Effector memory CD8-positive, alpha-beta T cell (primary cell): ENCODE measurements around the gene MTA1.
A peak's percentile ranks its signal among the peaks of the same experiment; 100 is the strongest.

Experiments
- ATAC-seq: fragments of 150-1000 bp; cut with Tn5 transposase; replicated peaks from 2 replicates; pipeline ENCODE4 v1.10.0; 2021; ENCODE audit warnings: mild to moderate bottlenecking, moderate library complexity
- DNase-seq, 3 experiments: peaks; one replicate each; pipeline ENCODE4 v3.0.0; 2021
- H3K27ac Mint-ChIP-seq, 2 donors: one replicate each; pipeline ENCODE4 v1.8.0; 2022; ENCODE audit warnings: mild to moderate bottlenecking in 2 of 2, mixed read lengths in 2 of 2, moderate library complexity in 2 of 2
- H3K27me3 Mint-ChIP-seq, 2 donors: one replicate each; pipeline ENCODE4 v1.8.0; 2022; ENCODE audit warnings: mixed read lengths in 2 of 2
- H3K36me3 Mint-ChIP-seq: one replicate; pipeline ENCODE4 v1.8.0; 2022; ENCODE audit warnings: mild to moderate bottlenecking, moderate library complexity, mixed read lengths; ENCODE audit not compliant: insufficient read depth
- H3K4me1 Mint-ChIP-seq, 2 donors: one replicate each; pipeline ENCODE4 v1.8.0; 2022; ENCODE audit warnings: low read depth in 2 of 2, mixed read lengths in 2 of 2
- H3K4me3 Mint-ChIP-seq, 2 donors: one replicate each; pipeline ENCODE4 v1.8.0; 2022; ENCODE audit warnings: mild to moderate bottlenecking in 2 of 2, mixed read lengths in 2 of 2, moderate library complexity in 2 of 2
- H3K9me3 Mint-ChIP-seq, 2 donors: one replicate each; pipeline ENCODE4 v1.8.0; 2022; ENCODE audit warnings: mixed read lengths in 2 of 2

The MTA1 gene

DNA sequence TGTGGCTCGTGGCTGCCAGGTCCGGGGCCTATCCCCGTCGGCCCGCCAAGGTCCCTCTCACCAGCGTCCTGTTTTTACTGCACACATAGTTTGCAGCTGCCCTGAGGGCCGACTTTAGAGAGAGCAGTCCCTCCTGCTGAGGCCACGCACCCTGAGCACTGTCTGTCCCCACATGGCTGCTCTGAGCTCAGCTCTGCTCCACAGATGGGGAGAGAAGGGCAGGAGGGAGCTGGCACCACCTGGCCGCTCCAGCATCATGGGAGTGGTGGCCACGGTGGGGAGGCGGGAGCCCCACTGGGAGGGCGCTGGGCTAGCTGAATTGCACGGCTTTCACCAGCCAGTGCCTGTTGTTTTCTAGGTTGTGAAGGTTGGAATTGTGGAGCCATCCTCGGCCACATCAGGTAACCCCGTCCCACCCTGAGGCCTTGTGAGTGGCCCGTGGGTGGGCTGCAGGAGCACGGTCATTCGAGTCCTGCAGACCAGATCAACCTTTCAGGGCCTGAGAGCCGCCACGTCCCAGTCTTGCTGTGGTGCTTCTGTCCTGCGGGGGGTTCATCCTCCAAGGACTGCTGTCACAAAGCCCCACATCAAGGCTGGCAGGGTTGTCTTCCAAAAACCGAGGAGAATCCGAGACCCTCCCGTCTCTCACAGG, 28.7 kb upstream of the MTA1 start:
- Mint-ChIP-seq H3K4me1 (no peaks in the 10 kb centered on the region), H3K27me3 (no peaks in the 10 kb centered on the region), H3K27ac (no peak overlapping the region), H3K4me3 (no peak overlapping the region), H3K36me3 (peaks cover 3% of the 10 kb centered on the region), H3K9me3 (no peaks in the 10 kb centered on the region)
- DNase-seq (no peak), ATAC-seq (no peak)

DNA sequence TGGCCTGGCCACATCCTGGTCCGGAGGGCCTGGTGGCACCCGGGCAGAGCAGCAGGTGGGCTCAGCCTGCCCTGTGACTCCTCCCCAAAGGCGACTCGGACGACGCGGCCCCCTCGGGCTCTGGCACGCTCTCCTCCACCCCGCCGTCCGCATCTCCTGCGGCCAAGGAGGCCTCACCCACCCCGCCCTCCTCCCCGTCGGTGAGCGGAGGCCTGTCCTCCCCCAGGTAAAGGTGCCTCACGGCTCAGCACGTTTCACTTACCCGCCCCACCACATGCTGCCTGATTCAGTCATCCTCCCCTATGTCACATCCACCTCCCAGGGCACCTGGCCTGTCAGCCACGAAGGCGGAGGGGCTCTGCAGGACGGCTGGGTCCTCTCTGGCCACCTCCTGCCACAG, 28.1 kb upstream of the MTA1 start:
- DNase-seq (no peak), ATAC-seq (no peak)
- H3K9me3 Mint-ChIP-seq: no peaks in the 10 kb centered on the region
- no peak overlapping the region for H3K27ac Mint-ChIP-seq
- H3K36me3 Mint-ChIP-seq: peaks cover 3% of the 10 kb centered on the region
- H3K4me1 Mint-ChIP-seq: no peaks in the 10 kb centered on the region
- no peaks in the 10 kb centered on the region for H3K27me3 Mint-ChIP-seq
- H3K4me3 Mint-ChIP-seq: no peak overlapping the region

DNA sequence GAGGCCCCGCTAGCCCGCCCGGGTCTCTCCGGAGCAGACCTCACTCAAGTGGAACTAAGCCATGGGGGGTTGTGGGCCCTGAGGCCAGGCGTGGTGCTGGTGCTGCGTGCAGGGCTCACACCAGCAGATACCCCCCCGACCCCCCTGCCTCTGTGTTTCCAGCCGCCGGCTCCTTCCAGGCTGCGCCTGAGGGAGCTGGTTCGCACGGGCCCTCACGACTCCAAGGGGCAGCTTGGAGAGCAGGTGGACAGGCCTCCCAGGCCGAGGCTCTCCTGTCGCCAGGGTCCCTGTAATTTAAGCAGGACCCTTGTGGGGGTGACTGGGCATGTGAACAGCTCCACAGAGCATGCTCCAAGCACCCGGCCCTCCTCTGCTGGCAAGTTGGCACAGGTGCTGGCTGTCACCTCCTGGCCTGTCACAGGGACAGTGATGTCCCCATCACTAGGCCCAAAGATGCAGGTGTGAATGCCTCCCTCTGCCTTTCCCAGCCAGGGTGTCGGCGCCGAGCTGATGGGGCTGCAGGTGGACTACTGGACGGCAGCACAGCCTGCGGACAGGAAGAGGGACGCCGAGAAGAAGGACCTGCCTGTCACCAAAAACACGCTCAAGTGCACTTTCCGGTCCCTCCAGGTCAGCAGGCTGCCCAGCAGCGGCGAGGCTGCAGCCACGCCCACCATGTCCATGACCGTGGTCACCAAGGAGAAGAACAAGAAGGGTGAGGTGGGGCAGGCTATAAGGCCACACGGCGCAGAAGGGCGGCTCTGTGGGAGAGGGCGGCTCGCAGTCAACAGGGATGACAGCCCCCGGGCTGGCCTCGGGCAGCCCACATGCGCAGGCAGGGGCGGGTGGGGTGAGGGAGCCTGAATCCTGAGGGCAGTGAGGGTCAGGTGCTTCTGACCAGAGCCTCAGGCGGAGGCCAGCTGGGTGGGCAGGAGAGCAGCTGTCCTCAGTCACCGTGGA, 27.2 kb upstream of the MTA1 start:
- no peaks in the 10 kb centered on the region for H3K9me3 Mint-ChIP-seq
- H3K27me3 Mint-ChIP-seq: no peaks in the 10 kb centered on the region
- H3K4me3 Mint-ChIP-seq: no peak overlapping the region
- H3K27ac Mint-ChIP-seq: no peak overlapping the region
- ATAC-seq (no peak), DNase-seq (no peak)
- H3K4me1 Mint-ChIP-seq: no peaks in the 10 kb centered on the region
- peaks cover 3% of the 10 kb centered on the region for H3K36me3 Mint-ChIP-seq

DNA sequence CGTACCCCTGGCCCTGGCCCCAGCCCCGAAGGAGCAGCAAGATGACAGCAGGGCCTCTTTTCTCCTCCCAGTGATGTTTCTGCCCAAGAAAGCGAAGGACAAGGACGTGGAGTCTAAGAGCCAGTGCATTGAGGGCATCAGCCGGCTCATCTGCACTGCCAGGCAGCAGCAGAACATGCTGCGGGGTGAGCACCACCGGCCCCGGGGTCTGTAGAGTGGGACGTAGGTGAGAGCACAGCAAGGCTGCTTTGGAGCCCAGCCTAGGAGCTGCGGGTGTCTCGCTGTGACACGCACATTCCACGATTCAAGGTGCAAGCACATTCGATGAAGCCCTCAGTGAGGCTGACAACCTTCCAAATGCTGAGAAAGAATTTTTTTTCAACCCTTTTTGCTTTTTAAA, 26.5 kb upstream of the MTA1 start:
- Mint-ChIP-seq H3K4me3 (no peak overlapping the region), H3K4me1 (no peaks in the 10 kb centered on the region), H3K27ac (no peak overlapping the region), H3K36me3 (peaks cover 5% of the 10 kb centered on the region), H3K27me3 (no peaks in the 10 kb centered on the region), H3K9me3 (no peaks in the 10 kb centered on the region)
- DNase-seq (no peak), ATAC-seq (no peak)

DNA sequence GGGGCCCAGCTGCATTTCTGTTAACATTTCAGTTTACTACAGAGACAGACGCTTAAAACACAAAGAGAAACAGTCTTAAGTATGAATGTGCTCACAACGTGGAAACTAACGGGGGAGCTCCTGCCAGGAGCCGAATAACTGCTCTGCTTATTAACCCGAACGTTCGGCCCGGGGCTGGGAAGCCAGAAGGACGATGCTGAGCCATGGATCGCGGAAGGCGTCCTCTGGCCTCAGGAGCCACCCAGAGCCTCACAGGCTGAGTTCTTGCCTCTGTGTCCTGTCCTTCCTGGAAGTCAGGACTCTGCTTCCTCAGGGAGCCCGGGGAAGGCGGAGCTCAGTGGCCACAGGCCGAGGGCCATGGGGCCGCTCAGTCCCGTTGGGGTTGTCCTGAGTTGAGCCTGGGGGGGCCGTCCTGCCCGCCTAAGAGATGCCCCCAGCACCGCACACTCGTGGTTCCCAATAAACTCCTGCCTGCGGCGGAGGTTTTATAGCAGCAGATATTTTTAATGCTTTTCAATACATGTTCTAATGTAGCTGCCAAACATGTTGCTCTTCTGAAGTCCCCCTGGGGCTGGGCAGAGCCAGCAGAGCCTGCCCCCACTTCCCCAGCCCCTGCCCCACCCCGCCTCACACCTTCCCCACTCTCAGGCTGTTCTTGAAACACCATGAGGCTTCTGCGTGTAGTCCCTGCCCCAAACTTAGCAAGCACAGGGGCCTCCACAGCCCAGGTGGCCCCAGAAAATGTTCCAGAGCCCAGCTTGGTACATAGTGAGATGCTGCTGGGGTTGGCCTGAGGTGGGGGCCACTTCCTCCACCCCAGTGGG, 24.7 kb upstream of the MTA1 start:
- Mint-ChIP-seq H3K9me3 (no peaks in the 10 kb centered on the region), H3K4me1 (peaks cover 7% of the 10 kb centered on the region in 2 donors), H3K27me3 (no peaks in the 10 kb centered on the region), H3K4me3 (no peak overlapping the region), H3K36me3 (peaks cover 5% of the 10 kb centered on the region), H3K27ac (peak overlapping the region in 1 of 2 donors; percentile 15)
- no peak for DNase-seq
- no peak for ATAC-seq

DNA sequence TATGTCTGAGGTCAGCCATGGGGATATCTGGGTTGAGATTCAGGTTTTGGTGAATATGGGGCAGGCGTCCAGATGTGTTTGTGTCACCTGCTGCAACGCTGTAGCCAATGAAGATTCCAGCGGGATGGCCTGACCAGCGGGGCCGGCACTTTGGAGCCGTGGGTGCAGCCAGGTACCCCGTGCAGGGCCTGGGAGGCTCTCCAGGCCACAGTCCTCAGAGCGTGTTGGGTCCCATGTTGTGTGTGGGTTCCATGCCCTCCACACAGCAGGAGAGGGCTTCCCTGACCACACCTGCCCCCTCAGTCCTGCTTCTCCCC, 24.1 kb upstream of the MTA1 start:
- Mint-ChIP-seq H3K4me3 (no peak overlapping the region), H3K27me3 (no peaks in the 10 kb centered on the region), H3K36me3 (peaks cover 6% of the 10 kb centered on the region), H3K9me3 (no peaks in the 10 kb centered on the region), H3K4me1 (peaks cover 7% of the 10 kb centered on the region in 2 donors), H3K27ac (no peak overlapping the region)
- ATAC-seq (no peak), DNase-seq (no peak)

GRCh38 chr14:105397350-105397931, 22.2 kb upstream of the MTA1 start:
- peak overlapping the region; percentile 49 to 80 for H3K27ac Mint-ChIP-seq
- H3K4me3 Mint-ChIP-seq: peak overlapping the region; percentile 77 to 79
- H3K4me1 Mint-ChIP-seq: peaks cover 7% of the 10 kb centered on the region in 2 donors
- H3K27me3 Mint-ChIP-seq: no peaks in the 10 kb centered on the region
- no peaks in the 10 kb centered on the region for H3K9me3 Mint-ChIP-seq
- H3K36me3 Mint-ChIP-seq: peaks cover 8% of the 10 kb centered on the region
- ATAC-seq (no peak), DNase-seq (no peak)

- DNase-seq (peak; percentile 86), ATAC-seq (peak; percentile 85)
- peaks cover 7% of the 10 kb centered on the region in 2 donors for H3K4me1 Mint-ChIP-seq
- no peaks in the 10 kb centered on the region for H3K27me3 Mint-ChIP-seq
- no peaks in the 10 kb centered on the region for H3K9me3 Mint-ChIP-seq
- peak within 1 kb of the TSS; percentile 49 to 80 for H3K27ac Mint-ChIP-seq
- peaks cover 8% of the 10 kb centered on the region for H3K36me3 Mint-ChIP-seq
- H3K4me3 Mint-ChIP-seq: peak within 1 kb of the TSS; percentile 77 to 79
Observed at GRCh38 chr14:105398044-105398725, 21.4 kb upstream of the MTA1 start, which contains the start of gene TEX22. TEX22 (plus strand) TSS chr14:105398538; CDS start chr14:105399341, 803 bp downstream.

GRCh38 chr14:105398726-105399465, 20.7 kb upstream of the MTA1 start:
- ATAC-seq: peak; percentile 54
- Mint-ChIP-seq H3K9me3 (no peaks in the 10 kb centered on the region), H3K4me1 (peaks cover 7% of the 10 kb centered on the region in 2 donors)

DNA sequence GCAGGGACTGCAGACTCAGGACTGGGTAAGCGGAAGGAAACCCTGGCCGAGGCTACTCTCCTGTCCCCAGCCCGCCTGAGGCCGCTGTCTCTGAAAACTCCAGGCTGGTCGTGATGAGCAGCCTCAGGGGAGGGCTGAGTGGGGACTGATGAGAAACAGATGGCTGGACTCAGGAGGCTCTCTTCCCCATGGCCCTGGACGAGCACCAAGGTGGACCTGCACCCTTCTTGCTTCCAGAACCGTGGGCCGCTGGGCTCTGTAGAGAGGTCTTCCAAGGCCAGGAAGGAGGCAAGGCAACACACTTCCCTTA, 20.2 kb upstream of the MTA1 start:
- Mint-ChIP-seq H3K4me3 (peak overlapping the region; percentile 77 to 79), H3K27me3 (no peaks in the 10 kb centered on the region), H3K36me3 (peaks cover 8% of the 10 kb centered on the region), H3K9me3 (no peaks in the 10 kb centered on the region), H3K27ac (peak overlapping the region in 1 of 2 donors; percentile 80), H3K4me1 (peaks cover 7% of the 10 kb centered on the region in 2 donors)
- ATAC-seq (no peak), DNase-seq (no peak)

More at GRCh38 chr14:105398726-105399465, 20.7 kb upstream of the MTA1 start:
- H3K27ac Mint-ChIP-seq: peak overlapping the region; percentile 44 to 80
- H3K27me3 Mint-ChIP-seq: no peaks in the 10 kb centered on the region
- H3K36me3 Mint-ChIP-seq: peaks cover 8% of the 10 kb centered on the region
- DNase-seq: peak in 2 of 3 experiments; percentile 21 to 29
- H3K4me3 Mint-ChIP-seq: peak overlapping the region; percentile 77 to 79

DNA sequence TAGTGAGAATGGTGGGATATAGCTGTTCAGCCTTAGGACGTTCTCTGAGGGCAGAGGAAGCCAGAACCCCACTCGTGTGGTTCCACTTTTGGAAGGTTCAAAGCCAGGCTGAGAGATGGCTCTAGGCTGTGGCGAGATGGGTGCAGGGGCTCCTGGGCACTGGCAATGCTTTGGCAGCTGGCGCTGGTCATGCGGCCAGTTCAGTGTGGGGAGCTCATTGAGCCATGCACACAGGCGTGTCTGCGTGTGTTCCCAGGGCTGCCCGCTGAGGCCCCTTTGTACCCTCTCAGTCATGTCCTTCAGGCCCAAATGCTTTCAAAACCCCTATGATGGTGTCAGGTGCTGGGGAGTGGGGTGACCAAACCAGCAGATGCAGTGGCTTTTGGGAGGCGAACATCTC, 19.6 kb upstream of the MTA1 start:
- Mint-ChIP-seq H3K27ac (no peak overlapping the region), H3K36me3 (peaks cover 8% of the 10 kb centered on the region), H3K4me1 (peaks cover 7% of the 10 kb centered on the region in 2 donors), H3K9me3 (no peaks in the 10 kb centered on the region), H3K4me3 (peak overlapping the region in 1 of 2 donors; percentile 79), H3K27me3 (no peaks in the 10 kb centered on the region)
- ATAC-seq: no peak
- no peak for DNase-seq

GRCh38 chr14:105401699-105402098, 17.9 kb upstream of the MTA1 start:
- Mint-ChIP-seq H3K4me3 (no peak overlapping the region), H3K4me1 (peaks cover 7% of the 10 kb centered on the region in 2 donors), H3K9me3 (no peaks in the 10 kb centered on the region), H3K36me3 (peaks cover 8% of the 10 kb centered on the region), H3K27ac (no peak overlapping the region), H3K27me3 (no peaks in the 10 kb centered on the region)
- no peak for ATAC-seq
- no peak for DNase-seq
